Loucy (cell line): Measurements from ENCODE around the gene MCTP2.

Source experiments
- H2AFZ ChIP-seq: fragments of 200-600 bp; sonication (generic); 2 replicates; pipeline ENCODE4 v1.6.0; 2016; ENCODE audit warnings: antibody characterized with exemption, mild to moderate bottlenecking, low read length, moderate library complexity
- H3F3A ChIP-seq: fragments of 200-600 bp; 2 replicates; pipeline ENCODE4 v1.6.0; 2016; ENCODE audit warnings: antibody characterized with exemption, low read depth, mild to moderate bottlenecking
- H3K27me3 ChIP-seq: fragments of 200-600 bp; sonication (generic); 2 replicates; pipeline ENCODE4 v1.6.1; 2014; ENCODE audit warnings: low read length, mild to moderate bottlenecking; ENCODE audit not compliant: insufficient read depth, poor library complexity, severe bottlenecking
- H3K36me3 ChIP-seq: fragments of 200-600 bp; sonication (generic); 2 replicates; pipeline ENCODE4 v1.6.1; 2016; ENCODE audit warnings: low read length; ENCODE audit not compliant: insufficient read depth
- H3K4me1 ChIP-seq: fragments of 200-600 bp; sonication (generic); 2 replicates; pipeline ENCODE4 v1.5.1; 2014; ENCODE audit warnings: low read length, mild to moderate bottlenecking; ENCODE audit not compliant: insufficient read depth, poor library complexity, severe bottlenecking
- H3K4me2 ChIP-seq: fragments of 200-600 bp; sonication (generic); 2 replicates; pipeline ENCODE4 v1.6.0; 2014; ENCODE audit warnings: antibody characterized with exemption, low read length, low read depth, mild to moderate bottlenecking; ENCODE audit not compliant: poor library complexity, severe bottlenecking
- H3K4me3 ChIP-seq: fragments of 200-600 bp; sonication (generic); 2 replicates; pipeline ENCODE4 v1.5.1; 2014; ENCODE audit warnings: low read length, mild to moderate bottlenecking, mixed read lengths; ENCODE audit not compliant: poor library complexity, severe bottlenecking
- H3K79me2 ChIP-seq: fragments of 200-600 bp; sonication (generic); 2 replicates; pipeline ENCODE4 v1.6.1; 2014; ENCODE audit warnings: low read length; ENCODE audit not compliant: insufficient read depth
- H3K9ac ChIP-seq: fragments of 200-600 bp; sonication (generic); 2 replicates; pipeline ENCODE4 v1.6.0; 2014; ENCODE audit warnings: mild to moderate bottlenecking, low read depth, low read length, moderate library complexity; ENCODE audit not compliant: poor library complexity, severe bottlenecking
- H3K9me2 ChIP-seq: fragments of 200-600 bp; sonication (generic); replicated peaks from 2 replicates; pipeline ENCODE4 v1.6.1; 2016; ENCODE audit warnings: low read depth, low read length, mixed read lengths
- H3K9me3 ChIP-seq: fragments of 200-600 bp; sonication (generic); 2 replicates; pipeline ENCODE4 v1.6.1; 2014; ENCODE audit warnings: mild to moderate bottlenecking, antibody characterized with exemption, low read length, low read depth; ENCODE audit not compliant: insufficient read depth
- H4K20me1 ChIP-seq: fragments of 200-600 bp; sonication (generic); 2 replicates; pipeline ENCODE4 v1.6.0; 2014; ENCODE audit warnings: antibody characterized with exemption, low read length, mild to moderate bottlenecking; ENCODE audit not compliant: insufficient read depth, poor library complexity, severe bottlenecking
- EZH2phosphoT487 ChIP-seq: fragments of 200-600 bp; IDR thresholded peaks from 2 replicates; pipeline ENCODE4 v1.6.1; 2018; ENCODE audit warnings: antibody characterized with exemption, mild to moderate bottlenecking, moderate library complexity, borderline replicate concordance
- TF ChIP-seq, protein P1 (sequence below): fragments of 200-600 bp; sonication (generic); conservative IDR thresholded peaks from 2 replicates; pipeline ENCODE4 v1.5.1; 2014; ENCODE audit warnings: mild to moderate bottlenecking, antibody characterized with exemption, low read length

The MCTP2 gene

GRCh38 chr15:94336817-94337467 is 105.6 kb downstream of the MCTP2 start:
- peaks cover 87% of the 10 kb centered on the region for H3K79me2 ChIP-seq
- no peaks in the 10 kb centered on the region for H3K27me3 ChIP-seq
- no peak overlapping the region for H3K9ac ChIP-seq
- H4K20me1 ChIP-seq = peaks cover 92% of the 10 kb centered on the region
- no peaks in the 10 kb centered on the region for H3K4me1 ChIP-seq
- H3F3A ChIP-seq = peaks cover 2% of the 10 kb centered on the region; the same call in 1 of the 2 replicates
- peaks cover 91% of the 10 kb centered on the region for H3K36me3 ChIP-seq
- no peaks in the 10 kb centered on the region for H3K9me2 ChIP-seq
- no peak overlapping the region for H2AFZ ChIP-seq
- no peak overlapping the region for H3K4me2 ChIP-seq
- TF ChIP-seq, protein P1, sequence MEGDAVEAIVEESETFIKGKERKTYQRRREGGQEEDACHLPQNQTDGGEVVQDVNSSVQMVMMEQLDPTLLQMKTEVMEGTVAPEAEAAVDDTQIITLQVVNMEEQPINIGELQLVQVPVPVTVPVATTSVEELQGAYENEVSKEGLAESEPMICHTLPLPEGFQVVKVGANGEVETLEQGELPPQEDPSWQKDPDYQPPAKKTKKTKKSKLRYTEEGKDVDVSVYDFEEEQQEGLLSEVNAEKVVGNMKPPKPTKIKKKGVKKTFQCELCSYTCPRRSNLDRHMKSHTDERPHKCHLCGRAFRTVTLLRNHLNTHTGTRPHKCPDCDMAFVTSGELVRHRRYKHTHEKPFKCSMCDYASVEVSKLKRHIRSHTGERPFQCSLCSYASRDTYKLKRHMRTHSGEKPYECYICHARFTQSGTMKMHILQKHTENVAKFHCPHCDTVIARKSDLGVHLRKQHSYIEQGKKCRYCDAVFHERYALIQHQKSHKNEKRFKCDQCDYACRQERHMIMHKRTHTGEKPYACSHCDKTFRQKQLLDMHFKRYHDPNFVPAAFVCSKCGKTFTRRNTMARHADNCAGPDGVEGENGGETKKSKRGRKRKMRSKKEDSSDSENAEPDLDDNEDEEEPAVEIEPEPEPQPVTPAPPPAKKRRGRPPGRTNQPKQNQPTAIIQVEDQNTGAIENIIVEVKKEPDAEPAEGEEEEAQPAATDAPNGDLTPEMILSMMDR = no peak
- no peak for TF ChIP-seq EZH2phosphoT487
- H3K9me3 ChIP-seq = no peaks in the 10 kb centered on the region
- no peak overlapping the region for H3K4me3 ChIP-seq

- H3K9me2 ChIP-seq = no peaks in the 10 kb centered on the region
- H3K27me3 ChIP-seq = no peaks in the 10 kb centered on the region
- H3K36me3 ChIP-seq = peaks cover 92% of the 10 kb centered on the region
- H3F3A ChIP-seq = peaks cover 3% of the 10 kb centered on the region; the same call in 1 of the 2 replicates
- H3K9me3 ChIP-seq = no peaks in the 10 kb centered on the region
- peaks cover 75% of the 10 kb centered on the region for H3K79me2 ChIP-seq
- H3K4me3 ChIP-seq = no peak overlapping the region
- TF ChIP-seq EZH2phosphoT487 = no peak
- TF ChIP-seq, protein P1 = no peak
- peaks cover 86% of the 10 kb centered on the region for H4K20me1 ChIP-seq
- no peaks in the 10 kb centered on the region for H3K4me1 ChIP-seq
- H2AFZ ChIP-seq = no peak overlapping the region
- H3K4me2 ChIP-seq = no peak overlapping the region
- no peak overlapping the region for H3K9ac ChIP-seq
Measured at GRCh38 chr15:94338243-94338846, 107.0 kb downstream of the MCTP2 start.

DNA sequence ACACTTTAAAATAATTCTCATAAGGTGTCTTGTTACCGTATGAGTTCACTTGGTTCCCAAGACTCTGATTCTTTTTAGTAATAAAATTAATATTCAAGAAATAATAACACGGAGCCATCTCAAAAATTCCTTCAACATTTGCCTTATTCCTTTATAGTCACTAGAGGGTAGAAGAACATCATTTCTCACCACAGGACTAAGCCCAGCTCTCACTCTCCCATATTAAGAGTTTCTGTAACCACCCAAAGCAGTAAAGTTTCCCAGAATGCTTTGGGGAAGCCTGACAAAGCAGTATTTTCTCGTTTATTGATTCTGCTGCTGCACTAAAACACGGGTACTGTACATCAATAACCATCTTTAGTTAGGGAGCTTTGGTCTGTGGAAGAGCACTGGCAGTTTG is 114.9 kb downstream of the MCTP2 start:
- no peak overlapping the region for H2AFZ ChIP-seq
- H3K27me3 ChIP-seq = no peaks in the 10 kb centered on the region
- peaks cover 18% of the 10 kb centered on the region for H3F3A ChIP-seq
- no peaks in the 10 kb centered on the region for H3K9me2 ChIP-seq
- H3K4me2 ChIP-seq = no peak overlapping the region
- peaks cover 5% of the 10 kb centered on the region; the same call in 1 of the 2 replicates for H3K79me2 ChIP-seq
- no peaks in the 10 kb centered on the region for H3K4me1 ChIP-seq
- H3K9me3 ChIP-seq = no peaks in the 10 kb centered on the region
- peaks cover 48% of the 10 kb centered on the region for H4K20me1 ChIP-seq
- H3K36me3 ChIP-seq = peaks cover 91% of the 10 kb centered on the region
- H3K4me3 ChIP-seq = no peak overlapping the region
- TF ChIP-seq EZH2phosphoT487 = no peak
- TF ChIP-seq, protein P1 = no peak
- H3K9ac ChIP-seq = no peak overlapping the region
